DMS79 (cell line): ENCODE data around the gene GALNT4.

ENCODE experiments used
- DNase-seq: peaks from one replicate; lab custom pipeline; 2025; lab: John Stamatoyannopoulos, UW

The GALNT4 gene

GRCh38 chr12:89493670-89494302, 30.8 kb downstream of the GALNT4 start:
- DNase-seq, result no peak

- DNase-seq, result no peak
Measured at GRCh38 chr12:89492883-89493282, 31.7 kb downstream of the GALNT4 start.

DNA sequence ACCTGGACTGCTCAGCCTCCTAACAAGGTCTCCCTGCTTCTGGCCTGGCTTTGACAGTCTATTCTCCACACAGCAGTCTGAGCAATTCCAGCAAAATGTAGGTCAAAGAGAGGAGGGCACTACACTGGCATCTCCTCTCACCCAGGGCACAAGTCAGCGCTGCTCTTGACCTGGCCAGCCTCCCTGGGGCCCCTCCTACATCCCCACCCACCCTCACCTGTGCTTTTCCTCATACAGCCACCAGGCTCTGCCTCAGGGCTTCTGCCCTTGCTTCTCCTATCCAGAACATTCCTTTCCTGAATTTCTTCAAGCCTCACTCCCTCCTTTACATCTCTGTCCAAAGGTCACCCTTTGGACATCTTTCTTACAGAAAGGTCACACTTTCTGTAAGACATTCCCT, 33.7 kb downstream of the GALNT4 start:
- DNase-seq, result no peak

GRCh38 chr12:89486264-89486663, 38.3 kb downstream of the GALNT4 start:
- no peak for DNase-seq

DNA sequence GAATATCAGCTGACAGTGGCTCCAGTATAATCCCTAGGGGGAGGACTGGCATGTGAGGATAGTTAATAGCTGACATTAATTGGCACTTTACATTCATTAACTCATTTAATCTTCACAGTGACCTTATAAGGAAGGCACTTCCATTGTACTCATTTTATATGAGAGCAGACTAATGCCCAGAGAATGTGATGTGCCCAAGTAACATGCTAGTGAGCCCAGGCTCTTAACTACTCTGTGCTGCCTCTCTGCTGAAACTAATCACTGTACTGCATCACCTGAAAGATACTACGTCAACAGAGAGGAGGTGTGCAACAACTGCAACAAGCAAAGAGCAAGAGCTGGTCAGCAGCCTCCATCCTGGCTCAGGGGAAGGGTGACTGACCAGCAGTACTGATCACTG, 40.1 kb downstream of the GALNT4 start:
- DNase-seq, result no peak

- no peak for DNase-seq
Measured at GRCh38 chr12:89481213-89481914, 43.2 kb downstream of the GALNT4 start.

DNA sequence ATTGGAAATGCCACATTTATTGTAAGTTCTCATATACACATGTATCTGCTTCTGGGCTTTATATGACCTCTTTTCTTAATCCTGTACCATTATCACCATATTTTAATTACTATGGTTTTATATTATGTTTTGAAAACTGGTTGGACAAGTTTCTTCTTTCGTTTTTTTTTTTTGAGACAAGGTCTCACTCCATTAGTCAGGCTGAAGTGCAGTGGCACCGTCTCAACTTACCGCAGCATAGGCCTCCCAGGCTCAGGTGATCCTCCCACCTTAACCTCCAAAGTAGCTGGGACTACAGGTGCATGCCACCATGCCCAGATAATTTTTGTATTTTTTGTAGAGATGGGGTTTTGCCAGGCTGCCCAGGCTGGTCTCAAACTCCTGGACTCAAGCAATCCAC, 44.6 kb downstream of the GALNT4 start:
- no peak for DNase-seq

DNA sequence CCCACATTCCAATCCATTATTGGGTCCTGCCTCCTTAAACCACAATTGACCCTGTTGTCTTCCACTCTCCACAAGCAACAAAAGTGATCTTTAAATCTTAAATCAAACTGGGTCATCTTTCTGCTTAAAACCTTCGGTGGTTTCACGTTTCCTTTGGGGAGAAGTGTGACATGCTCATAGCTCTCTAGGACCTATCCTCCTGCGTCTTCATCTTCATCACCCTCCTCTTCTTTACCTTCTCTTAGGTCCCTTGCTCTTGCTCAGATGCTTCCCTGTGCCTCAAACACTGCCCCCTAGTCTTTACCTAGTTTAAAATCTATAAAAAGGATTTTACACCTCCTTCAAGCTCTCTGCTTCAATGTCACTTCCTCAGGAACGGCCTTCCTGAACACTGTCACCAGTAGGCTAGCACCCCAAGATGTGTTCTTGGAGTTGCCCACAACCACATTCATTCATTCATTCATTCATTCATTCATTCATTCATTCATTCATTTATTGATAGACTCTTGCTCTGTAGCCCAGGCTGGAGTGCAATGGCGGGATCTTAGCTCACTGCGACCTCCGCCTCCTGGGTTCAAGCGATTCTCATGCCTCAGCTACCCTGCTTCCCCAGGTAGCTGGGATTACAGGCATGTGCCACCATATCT, 46.8 kb downstream of the GALNT4 start:
- DNase-seq, result no peak

- no peak for DNase-seq
Measured at GRCh38 chr12:89476904-89477595, 47.5 kb downstream of the GALNT4 start.

DNA sequence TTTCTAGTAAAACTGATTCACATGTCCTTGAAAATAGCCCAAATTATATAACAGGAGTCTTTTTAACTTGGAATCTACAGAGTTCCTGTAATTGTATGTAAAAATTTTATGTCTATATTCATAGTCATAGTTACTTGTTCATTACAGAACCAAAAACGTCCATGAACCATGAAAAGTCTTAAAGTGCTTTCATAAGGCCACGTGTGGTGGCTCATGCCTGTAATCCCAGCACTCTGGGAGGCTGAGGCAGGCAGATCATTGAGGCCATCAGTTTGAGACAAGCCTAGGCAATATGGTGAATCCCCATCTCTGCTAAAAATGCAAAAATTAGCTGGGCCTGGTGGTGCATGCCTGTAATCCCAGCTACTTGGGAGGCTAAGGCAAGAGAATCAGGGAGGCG, 48.4 kb downstream of the GALNT4 start:
- no peak for DNase-seq

- no peak for DNase-seq
Measured at GRCh38 chr12:89475203-89475990, 49.2 kb downstream of the GALNT4 start.

- DNase-seq, result no peak
Measured at GRCh38 chr12:89474615-89475014, 50.0 kb downstream of the GALNT4 start.
